Right renal pelvis (tissue), 4 donors: ENCODE measurements around the gene MKRN2OS. TPM values are rescaled to one million over a fixed set of nuclear protein-coding genes. Genes with fewer than 3 reads are reported as not detected.

Experiments
- DNase-seq, 4 donors: peaks; one replicate each; pipeline ENCODE4 v3.0.0-alpha.2; 2013; ENCODE audit warnings: low read depth in 4 of 4, low spot score in 3 of 4, missing footprints in 1 of 4
- polyA plus RNA-seq, 4 donors: library from polyadenylated mRNA; unstranded; fragments of 120-200 nt; gene quantifications; one replicate each; pipeline ENCODE4 v1.2.1, GENCODE V29; 2013; ENCODE audit not compliant: insufficient read length in 4 of 4

Gene MKRN2OS, protein sequence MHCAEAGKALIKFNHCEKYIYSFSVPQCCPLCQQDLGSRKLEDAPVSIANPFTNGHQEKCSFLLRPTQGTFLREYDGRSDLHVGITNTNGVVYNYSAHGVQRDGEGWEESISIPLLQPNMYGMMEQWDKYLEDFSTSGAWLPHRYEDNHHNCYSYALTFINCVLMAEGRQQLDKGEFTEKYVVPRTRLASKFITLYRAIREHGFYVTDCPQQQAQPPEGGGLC
- polyA plus RNA-seq, result 1 to 10 TPM in 2 of 4 donors, under 1 TPM in 2; 0.61 to 1.3 (median 0.90) TPM

DNA sequence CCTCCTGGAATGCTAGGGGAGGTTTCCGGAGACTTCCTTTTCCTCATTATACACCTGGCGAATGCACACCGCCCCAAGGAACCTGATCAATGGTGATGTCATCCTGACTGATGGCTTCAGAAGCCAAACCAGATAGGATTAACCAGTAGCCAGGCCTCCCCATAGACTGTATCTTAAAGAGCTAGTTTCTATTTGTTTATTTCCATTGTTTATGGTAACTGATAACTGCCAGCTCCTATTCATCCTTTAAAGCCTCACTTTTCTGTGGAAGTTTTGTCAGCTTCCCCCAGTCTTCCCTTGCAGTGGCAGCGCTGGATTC is at the start of gene MKRN2OS:
Gene MKRN2OS, minus strand, starts transcription at position 27 of the 319 bp plus-strand sequence. CDS start 35 bp downstream, outside the sequence.
- peak in 1 of 4 donors; percentile 35 for DNase-seq

DNA sequence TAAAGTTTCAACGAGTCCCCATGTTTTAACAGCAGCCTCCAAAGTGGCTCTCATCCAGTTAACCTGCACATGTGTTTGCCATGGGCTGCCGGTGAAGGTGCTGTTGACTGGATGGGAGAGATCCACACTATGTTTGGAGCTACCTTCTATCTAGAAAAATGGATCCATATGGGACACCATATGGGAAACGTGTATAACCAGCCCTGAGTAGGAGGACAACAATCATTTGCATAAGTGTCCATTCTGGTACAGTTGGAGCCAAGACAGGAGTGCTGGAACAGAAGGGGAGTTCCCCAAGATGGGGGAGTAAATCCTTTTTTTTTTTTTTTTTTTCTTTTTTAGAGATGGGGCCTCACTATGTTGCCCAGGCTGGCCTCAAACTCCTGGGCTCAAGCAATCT is 48.2 kb upstream of the MKRN2OS start:
- no peak for DNase-seq

DNA sequence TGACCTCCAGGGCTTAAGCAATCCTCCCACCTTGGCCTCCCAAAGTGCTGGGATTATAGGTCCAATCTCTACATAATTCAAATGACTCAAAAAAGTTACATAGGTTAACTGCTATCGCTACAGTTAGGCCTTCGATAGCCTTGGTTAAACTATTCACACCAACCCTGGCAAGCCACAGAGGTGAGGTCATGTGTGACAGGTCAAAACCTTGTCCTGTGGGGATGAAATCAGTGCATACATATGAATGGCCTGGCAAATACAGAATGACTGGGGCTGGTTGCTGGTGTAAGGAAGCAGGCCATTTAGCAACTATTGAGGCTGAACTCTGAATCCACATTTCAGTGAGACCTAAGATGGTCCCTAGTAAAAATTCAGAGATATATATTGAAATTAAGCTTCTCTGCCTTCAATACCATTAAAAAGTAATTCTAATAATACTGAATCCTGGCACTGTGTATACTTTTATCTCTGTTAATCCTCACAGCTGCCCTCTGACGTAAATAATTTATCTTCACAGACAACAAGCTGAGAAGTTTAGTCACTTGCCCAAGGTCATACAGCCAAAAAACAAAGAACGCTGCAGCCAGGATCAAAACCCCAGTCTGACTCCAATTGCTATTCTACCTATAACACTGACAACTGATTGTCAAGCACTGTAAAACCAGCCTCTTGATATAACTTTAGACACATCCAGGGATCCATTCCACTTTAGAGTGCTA is 46.9 kb upstream of the MKRN2OS start:
- no peak for DNase-seq

DNA sequence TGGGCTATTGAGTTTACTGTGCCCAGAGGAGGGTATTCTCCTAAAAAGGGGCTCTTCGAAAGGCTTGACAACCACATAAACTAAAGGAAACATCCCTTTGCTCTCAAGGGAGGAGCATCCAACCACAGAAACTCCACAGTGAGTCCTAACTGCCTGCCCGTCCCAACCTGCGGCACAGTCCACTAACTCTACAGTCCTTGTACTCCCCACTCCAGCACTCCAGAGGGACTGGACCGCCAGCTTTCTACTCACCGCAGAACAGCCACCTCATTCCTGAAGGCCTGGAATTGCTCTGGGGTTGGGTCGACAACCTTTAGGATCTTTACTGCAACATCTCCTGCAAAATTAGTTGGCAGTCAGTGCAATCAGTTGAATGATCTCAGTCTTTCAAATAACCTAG is 46.2 kb upstream of the MKRN2OS start:
- DNase-seq, result no peak

DNA sequence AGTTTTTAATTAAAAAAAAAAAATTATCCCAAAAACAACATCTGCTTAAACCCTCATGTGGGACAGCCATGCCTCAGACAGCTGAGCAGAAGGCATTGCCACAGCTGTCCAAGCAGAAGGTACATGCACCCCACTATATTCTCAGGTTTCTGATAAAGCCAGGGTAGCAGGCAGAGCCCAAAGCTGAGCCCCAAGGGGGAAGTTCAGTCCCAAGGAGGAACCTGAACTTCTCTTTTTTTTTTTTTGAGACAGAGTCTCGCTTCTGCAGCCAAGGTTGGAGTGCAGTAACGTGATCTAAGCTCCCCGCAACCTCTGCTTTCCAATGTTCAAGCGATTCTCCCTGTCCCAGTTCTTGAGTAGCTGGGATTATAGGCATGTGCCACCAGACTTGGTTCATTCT is 44.8 kb upstream of the MKRN2OS start:
- DNase-seq, result no peak

DNA sequence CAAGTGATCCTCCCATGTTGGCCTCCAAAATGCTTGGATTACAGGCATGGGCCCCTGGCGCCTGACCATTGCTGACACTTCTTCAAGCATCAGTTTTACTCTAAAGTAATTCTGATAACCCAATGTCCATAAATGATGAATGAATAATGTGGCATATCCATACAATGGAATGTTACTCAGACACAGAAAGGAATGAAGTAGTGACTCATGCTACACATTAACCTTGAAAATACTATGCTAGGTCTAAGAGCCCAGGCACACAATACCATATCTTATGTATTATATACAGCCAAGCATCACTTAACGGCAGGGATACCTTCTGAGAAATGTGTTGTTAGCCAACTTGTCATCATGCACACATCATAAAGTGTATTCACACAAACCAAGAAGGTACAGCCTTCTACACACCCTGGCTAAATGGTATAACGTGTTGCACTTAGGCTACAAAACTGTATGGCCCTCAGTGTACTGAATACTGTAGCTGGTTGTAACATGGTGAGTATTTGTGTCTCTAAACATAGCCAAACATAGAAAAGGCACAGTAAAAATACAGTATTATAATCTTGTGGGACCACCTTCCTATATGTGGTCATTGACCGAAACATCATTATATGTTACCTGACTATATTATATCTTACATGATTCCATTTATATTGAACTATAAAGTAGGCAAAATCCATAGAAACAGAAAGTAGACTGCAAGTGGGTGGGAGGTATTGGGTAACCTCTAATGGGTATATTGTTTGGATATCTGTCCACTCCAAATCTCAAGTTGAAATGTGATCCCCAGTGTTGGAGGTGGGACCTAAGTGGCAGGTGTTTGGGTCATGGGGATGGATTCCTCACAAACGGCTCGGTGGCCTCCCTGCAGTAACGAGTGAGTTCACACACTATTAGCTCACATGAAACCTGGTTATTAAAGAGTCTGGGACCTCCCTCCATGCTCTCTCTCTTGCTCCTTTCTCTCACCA is 43.0 kb upstream of the MKRN2OS start:
- DNase-seq, result no peak

DNA sequence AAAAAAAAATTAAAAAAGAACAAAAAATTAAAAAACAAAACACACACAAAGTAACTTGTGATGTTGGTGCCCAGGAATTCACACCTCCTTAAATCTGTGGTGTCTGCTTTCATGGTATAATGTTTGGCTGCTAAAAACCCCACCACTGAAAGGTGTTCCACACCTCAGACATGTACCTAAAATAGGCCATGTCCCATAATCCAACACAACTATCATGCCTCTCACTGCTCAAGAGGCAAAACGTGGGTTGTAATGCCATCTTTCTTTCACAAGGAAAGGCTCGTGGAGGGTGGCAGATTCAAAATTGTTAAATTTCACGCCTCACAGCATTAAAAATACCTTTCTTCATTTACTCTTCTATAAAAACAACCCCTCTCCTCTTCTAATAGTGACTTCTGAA is 41.1 kb upstream of the MKRN2OS start:
- DNase-seq, result no peak

DNA sequence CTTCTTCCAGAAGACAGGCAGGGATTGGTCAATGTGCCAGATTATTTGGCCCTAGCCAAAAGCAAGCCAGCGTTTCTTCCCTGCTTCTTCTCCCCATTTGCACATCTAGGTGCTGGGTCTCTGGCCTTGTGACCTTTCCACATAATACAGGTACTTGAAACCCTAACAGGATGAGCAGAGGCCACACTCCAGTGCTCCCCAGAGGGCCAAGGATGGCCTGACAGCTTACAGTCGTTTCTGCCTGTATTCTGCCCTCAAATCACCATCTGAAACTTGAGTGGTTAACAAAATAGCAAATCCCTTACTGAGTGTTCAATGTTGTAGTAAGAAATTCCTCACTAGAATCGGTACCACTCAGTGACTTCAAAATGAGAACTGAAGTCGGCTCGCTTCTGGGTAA is 40.7 kb upstream of the MKRN2OS start:
- DNase-seq, result no peak

DNA sequence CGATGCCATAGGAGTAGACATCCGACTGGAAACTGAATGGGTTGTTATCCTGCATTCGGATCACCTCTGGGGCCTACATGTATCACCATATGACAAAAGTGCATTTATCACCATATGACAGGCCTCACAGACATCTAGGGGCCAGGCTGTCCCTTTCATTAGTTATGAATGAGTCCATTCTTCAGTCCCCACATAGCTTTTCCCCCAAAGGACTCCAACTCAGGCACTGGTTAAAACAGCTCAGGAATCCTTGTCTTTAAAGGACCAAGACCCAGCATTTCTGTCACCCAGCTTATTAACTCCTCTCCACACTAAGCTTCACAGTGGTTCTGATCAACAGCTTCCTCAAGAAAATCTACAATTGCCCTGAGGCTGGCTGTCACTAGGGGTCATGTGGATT is 39.9 kb upstream of the MKRN2OS start:
- no peak for DNase-seq

DNA sequence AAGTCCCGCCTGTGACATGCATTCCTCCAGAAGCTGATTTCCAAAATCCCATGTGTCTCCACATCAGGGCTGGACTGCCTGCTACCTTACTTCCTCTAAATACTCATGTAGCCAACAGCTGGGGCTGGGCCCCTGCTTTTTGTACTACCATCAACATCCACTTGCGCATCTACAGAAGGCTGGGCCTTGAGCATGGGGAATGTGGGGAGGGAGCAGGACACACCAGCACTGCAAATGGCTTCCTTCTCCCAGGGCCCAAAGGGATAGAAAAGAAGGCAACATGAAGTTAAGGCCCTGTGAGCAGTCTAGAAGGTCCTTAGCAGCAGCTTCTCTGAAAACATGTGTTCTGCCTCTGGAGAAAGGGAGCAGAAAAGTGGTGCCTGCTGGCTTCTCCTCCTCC is 38.8 kb upstream of the MKRN2OS start:
- DNase-seq, result no peak

DNA sequence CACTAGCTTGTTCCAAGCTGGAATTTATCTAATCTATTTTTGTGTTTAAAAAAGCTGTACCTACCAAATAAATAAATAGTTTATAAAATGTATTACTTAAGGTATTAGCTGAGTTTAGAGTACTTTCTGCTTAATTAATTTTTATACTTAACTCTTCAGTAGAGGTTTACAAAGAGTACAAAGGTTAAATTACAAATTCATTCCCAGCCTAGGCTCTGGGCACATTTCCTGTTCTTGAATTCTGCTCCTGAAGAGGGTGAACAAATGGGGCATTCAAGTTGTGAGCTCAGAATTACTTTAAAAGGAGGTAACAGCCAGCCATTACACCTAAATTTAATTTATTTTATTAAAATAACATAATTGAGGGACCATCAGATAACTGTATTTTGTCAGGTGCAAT is 38.0 kb upstream of the MKRN2OS start:
- DNase-seq, result no peak

DNA sequence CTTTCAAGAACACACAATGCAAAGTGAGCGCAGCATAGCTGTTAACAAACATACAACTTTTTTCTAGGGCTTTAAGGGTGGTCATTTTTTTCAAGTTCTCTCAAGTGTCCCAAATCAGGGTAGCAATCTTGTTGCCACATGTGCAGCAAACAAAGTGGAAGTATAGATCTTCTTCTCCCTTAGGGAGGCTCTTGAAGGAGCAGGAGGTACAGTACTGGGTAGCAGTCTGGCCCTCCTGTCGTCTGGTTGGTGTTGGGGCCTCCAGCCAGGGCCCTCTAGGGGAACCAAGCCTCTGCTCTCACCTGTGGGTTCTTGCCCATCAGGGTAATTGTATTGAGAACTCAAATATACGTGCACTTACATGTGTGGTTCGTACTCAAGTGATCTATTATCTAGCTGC is 37.4 kb upstream of the MKRN2OS start:
- DNase-seq, result no peak

DNA sequence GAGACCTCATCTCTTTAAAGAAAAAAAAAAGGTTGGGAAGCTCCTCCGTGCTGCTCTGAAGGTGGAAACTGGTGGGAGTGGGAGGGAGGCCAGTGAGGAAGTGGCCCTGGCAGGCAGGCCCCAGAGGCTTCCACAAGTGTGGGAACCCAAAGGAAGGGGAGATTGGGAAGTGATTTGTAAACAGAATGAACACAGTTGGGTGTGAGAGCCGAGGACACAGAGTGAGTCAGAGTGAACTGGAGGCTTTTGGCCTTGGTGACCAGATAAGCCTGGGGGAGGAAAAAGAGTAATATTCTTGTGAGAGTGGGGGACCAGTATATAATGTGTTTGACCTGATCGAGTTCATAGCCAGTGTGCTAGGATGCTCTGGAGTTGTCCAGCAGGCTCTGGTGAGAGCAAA is 34.6 kb upstream of the MKRN2OS start:
- DNase-seq, result no peak

DNA sequence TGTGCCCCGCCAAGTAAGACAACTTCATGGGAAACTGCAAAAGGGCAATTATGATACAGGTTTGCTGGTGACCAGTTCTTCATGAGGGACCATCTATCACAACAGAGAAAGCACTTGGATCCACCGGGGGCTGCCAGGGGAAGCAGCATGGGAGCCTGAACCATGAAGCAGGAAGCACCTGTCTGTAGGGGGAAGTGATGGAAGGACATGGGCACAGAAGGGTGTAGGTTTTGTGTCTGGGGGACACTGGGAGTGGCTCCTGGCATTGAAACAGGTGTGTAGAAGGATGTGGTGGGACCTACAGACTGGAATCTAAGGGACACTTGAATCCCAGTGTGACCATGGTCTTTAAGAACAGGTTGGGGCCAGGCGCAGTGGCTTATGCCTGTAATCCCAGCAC is 34.2 kb upstream of the MKRN2OS start:
- DNase-seq, result no peak

DNA sequence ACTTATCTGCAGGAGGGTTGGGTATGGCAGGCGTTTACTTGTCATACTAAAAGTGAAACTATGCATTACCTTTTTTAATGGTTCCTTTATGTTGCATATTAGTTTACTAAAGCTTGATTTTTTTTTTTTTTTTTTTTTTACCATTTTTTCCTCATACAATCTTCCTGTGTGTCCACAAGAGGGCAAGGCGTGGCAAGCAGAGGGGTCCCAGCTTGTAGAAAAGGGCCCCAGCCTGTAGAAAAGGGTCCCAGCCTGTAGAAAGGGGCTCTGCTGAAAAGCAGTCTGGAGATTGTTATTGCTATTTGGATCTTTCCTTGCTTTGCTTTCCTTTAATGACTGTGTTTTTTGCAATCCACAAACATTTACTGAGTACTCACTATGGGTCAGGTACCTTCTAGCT is 33.4 kb upstream of the MKRN2OS start:
- DNase-seq, result no peak

DNA sequence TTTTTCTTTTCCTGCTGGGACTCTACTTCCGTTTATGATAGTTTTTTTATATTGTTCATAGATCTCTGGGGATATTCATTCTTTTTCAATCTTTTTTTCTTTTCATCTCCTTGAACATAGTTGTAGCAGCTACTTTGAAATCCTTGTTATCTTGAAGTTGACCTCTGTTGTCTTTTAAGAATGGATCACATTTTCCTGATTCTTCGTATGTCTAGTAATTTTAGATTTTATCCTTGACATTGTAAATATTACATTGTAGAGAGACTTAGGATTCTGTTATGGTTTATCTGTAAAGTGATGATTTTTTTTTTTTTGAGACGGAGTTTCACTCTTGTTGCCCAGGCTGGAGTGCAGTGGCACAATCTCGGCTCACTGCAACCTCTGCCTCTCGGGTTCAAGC is 32.1 kb upstream of the MKRN2OS start:
- DNase-seq, result no peak

DNA sequence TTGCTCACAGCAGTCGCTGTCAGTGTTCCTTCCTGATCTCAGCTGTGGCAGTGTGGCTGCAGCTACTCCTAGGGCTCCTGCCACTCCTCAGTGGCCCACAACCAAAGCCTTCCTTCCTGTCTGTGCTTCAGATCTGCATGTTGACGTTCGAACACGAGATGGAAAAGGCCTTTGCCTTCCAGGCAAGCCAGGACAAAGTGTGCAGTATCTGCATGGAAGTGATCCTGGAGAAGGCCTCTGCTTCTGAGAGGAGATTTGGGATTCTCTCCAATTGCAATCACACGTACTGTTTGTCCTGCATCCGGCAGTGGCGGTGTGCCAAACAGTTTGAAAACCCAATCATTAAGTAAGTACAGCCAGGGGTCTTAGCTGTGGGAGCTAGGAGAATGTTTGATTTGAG is 29.4 kb upstream of the MKRN2OS start:
- DNase-seq, result no peak

DNA sequence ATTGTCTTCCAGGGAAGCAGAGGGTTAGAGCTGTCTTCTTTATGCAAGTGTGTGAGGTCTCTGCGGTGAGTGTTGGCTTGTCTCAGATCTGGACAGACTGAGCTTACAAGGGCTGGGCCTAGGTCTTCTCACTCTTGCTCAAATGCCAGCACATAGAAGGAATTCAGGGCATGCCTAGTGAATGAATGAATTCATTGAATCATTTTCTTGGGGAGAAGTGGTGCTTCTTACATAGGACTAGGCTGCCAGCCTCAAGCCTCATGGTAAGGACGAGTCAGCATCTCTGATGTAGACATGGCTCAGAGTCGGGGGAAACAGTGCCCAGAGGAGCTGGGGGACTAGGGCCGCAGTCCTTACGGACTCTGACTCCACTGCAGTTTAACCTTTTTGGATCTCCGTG is 28.8 kb upstream of the MKRN2OS start:
- DNase-seq, result no peak

DNA sequence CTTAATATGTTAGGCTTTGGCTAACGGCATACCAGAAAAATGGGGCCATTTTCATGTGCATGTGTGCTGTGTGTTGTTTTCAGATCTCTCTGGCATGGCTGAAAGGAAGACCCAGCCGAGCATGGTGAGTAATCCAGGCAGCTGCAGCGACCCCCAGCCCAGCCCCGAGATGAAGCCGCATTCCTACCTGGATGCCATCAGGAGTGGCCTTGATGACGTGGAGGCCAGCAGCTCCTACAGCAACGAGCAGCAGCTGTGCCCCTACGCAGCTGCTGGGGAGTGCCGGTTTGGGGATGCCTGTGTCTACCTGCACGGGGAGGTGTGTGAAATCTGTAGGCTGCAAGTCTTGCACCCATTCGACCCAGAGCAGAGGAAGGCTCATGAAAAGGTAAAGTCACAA is 26.7 kb upstream of the MKRN2OS start:
- DNase-seq, result no peak

DNA sequence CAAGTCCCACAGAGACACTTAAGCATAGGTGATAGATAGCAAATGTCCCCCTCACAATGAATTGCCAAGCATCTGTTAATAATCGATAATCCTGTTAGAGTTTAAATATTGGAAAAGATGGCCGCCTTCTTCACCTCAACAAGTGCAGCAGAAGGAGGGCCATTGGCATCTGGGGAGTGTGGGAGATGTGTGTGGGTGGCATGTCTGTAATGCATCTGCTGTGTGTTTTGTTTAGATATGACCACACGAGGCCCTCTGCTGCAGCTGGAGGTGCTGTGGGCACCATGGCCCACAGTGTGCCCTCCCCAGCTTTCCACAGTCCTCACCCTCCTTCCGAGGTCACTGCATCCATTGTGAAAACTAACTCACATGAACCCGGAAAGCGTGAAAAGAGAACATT is 24.5 kb upstream of the MKRN2OS start:
- DNase-seq, result no peak

DNA sequence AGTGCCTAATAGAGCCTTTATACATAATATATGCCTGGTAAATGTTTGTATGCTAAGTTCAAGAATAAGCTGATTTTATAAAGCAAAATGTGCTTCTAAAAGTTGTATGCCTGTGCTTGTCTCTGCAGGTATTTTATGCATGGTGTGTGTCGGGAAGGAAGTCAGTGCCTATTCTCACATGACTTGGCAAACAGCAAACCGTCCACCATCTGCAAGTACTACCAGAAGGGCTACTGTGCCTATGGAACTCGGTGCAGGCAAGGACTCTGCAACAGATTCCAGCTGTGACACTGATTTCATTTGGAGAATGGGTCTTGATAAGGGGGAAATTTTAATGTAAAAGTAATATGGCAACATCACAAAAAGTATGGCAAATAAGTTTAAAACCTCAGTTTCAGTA is 23.4 kb upstream of the MKRN2OS start:
- DNase-seq, result no peak

DNA sequence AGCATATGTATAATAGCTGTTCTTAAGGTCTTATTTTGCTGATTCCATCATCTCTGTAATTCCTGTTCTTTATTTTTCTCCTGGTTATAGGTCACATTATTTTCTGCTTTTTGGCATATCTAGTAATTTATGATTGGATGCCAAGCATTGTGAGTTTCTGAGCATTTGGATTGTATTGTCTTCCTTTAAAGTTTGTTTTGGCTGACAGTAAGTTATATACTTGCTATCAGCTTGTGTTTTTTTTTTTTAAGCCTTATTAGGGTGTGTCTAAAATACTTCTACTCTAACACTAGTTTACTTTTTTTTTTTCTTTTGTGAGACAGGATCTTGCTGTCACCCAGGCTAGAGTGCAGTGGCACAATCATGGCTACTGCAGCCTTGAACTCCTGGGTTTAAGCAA is 21.7 kb upstream of the MKRN2OS start:
- DNase-seq, result no peak
